Tongue (tissue), 2 donors: ENCODE measurements around the gene LHX3. TPM values are rescaled to one million over a fixed set of nuclear protein-coding genes. Genes with fewer than 3 reads are reported as not detected.

Experiments used
- DNase-seq: peaks from one replicate; pipeline ENCODE4 v3.0.0-alpha.2; 2015
- total RNA-seq: library from RNA; depleted of rRNA; stranded (reverse); fragments of >200 nt; gene quantifications from one replicate; pipeline ENCODE4 v1.2.3, GENCODE V29; 2014

Gene LHX3
- total RNA-seq, 1 donor from 2014 or later, result not detected

DNA sequence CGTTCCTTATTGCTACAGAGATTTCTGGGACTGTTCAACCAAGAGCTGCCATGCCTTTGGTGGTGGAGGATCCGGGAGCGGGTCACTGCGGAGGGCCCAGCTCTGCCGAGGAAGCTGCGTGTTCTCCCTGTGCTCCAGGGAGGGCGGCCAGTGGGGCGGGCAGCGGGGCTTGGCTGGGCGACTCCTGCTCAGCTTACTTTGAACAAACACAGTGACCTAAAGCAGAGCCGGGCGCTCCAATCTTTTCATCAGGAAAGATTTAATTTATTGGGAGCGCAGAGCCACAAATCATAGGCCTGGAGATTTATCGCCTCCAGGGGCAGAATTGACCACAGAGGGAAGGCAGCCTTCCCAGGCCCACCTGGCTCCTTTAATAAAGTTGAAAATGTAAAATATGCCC, 27.7 kb downstream of the LHX3 start:
- DNase-seq, result no peak

DNA sequence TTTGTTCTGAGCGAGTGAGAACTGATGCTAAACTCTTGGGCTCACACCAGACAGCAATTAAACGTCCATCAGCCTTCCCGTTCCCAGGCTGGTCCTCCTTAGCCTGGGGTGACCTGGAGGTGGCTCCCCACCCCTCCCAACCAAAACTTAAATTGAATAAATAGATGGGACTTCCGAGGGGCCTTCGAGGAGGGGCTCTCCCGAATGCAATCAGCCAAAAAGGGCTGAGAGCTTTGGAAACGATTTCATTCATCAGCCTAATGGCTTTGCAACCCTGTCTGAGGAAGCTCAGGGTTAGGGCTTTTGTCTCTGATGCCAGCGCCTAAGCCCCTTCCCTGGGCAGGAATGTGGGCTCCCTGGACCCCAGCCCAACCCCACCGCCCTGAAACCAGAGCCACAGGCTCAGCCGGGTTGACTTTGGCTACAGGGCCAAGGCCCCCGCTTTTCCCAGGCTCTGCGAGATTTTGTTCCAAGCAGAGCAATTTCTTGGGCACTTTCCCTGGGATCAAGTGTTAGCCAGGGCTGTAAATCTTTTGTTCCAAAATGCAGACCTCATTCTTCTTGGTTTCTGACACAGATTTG, 29.2 kb downstream of the LHX3 start:
- DNase-seq, result peak; percentile 74

DNA sequence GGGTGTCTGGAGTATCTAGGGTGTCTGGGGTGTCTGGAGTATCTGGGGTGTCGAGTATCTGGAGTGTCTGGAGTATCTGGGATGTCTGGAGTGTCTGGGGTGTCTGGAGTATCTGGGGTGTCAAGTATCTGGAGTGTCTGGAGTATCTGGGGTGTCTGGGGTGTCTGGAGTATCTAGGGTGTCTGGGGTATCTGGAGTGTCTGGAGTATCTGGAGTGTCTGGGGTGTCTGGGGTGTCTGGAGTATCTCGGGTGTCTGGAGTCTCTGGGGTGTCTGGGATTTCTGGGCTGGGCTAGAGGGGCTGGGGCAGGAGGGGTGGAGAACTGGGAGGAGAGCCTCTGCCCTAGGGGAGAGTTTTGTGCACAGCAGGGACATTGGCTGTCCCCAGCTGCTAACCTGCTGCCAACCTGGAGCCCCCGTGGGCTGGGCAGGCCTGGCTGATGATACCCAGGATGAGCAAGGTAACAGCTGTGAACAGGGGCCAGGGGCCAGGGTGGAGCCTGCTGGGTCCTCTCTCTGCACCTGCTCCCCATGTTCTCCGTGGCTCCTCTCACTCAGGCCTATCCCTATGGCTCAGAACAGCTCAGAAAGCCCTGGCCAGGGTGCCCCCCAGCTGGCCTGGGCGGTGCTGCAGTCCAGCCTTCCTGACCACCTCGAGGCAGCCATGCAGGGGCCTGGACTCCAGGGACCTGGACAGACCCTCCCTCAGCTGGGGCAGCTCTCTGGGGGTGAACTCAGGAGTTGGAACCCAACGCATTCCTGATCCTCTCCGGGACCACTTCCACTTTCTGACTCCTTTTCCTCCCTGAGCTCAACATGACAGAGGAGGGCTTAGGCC, 29.9 kb downstream of the LHX3 start:
- DNase-seq, result no peak

DNA sequence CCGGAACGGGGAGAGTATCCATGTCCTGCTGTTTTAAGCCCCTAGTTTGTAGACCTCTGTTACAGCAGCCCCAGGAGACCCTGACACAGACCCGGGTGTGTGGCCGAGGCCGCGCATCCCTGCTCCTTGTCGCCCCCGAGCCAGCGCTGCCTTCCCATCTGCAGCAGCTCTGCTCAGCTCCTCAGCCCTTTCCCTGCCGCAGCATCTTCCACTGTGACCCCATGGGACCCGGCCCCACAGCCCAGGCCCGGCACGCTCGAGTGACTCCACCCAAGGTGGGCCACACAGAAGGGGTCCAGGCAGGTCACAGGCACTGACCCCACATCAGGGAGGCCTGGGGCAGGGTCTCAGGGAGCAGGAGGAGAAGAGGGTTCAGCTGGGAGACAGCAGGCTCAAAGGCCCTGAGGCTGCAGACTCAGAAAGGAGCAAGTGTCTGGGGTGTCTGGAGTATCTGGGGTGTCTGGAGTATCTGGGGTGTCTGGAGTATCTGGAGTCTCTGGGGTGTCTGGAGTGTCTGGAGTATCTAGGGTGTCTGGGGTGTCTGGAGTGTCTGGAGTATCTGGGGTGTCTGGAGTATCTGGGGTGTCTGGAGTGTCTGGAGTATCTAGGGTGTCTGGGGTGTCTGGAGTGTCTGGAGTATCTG, 31.2 kb downstream of the LHX3 start:
- no peak for DNase-seq

DNA sequence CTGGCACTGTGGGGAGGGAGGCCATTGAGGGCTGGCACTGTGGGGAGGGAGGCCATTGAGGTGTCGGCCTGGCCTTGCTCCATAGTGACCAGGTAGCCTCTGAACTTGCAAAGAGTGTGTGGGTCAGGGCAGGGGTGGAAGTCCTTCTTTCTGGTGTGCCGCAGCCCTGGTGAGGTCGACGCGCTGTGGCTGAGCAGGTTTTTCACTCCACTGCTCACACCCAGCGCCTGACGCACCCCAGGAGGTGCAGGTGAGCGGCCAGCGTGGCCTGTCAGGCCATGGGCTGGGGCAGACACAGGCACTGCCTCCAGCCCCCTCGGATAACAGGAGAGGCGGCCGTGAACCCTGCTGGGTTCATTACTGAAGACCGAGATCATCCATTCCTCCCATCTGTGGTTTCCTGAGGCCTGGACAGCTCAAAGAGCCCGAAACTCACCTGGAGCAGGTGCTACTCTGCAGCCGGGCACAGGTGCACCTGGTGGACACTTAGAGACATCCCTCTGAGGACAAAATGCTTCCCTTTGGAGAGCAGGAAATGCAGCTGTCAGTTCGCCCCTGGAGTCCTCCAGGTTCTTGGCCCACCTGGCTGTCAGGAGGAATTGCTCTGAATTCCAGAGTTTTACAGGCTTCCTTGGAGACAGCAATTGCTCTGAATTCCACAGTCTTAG, 32.4 kb downstream of the LHX3 start:
- DNase-seq, result no peak

DNA sequence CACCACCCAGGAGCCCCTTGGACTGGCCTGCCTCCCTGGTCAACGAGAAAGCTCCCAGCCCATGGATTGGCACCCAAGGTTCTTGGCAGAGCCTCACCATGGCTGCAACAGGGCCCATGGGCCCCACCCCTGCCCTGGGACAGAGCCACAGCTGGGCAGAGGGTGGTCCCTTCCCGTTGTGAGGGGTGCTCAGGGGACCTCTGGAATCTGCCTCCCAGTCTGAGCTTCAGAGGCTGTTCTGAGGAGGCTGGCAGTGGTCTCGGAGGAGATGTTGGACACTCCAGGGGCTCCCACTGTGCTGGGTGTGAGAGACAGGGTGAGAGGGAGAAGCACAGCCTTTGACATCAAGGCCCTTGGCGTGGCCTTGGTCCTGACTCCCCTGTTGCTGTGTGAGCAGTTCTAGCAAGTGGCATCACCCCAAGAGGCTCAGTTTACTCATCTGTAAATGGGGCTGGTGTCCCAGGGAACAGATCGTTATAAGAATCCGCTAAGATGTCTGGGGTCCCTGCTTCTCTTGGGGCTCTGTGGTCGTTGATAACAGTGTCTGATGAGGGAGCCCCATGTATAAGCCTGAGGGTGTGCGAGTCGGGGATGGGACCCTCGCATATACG, 33.0 kb downstream of the LHX3 start:
- no peak for DNase-seq

DNA sequence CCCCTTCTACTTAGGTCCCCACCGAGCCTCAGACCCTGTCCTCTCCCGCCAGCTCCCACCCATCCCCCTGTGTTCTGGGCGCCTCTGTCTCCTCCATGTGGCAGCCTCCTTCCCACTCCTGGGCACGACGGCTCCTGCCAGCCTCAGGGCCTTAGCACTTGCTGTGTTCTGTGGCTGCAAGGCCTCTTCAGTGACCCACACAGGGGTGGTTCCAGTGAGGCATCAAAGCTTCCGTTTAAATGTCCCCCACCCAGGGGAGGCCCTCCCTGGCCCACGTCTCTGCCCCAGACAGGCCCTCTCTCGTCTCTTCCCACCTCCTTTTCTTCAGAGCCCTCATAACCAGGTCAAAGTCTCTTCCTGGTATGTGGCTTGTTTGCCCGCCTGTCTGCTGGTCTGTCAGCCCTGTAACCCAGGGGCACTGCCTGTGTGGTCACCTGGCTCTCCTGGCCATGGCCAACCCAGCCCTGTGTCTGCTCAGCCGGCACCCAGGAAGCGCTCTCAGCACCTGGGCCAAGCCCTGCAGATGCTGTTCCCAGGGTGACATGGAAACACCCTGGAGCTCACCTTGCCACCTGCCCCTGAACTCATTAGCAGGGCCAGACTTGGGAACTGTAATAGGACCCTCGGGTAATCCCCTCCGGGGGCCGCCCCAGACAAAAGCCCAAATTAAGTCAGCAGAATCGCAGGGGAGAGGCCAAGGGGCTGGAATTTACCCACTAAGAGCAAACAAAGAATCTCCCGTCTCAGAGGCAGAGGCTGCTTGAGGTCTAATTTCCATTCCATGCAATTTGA, 33.7 kb downstream of the LHX3 start:
- peak; percentile 60 for DNase-seq

DNA sequence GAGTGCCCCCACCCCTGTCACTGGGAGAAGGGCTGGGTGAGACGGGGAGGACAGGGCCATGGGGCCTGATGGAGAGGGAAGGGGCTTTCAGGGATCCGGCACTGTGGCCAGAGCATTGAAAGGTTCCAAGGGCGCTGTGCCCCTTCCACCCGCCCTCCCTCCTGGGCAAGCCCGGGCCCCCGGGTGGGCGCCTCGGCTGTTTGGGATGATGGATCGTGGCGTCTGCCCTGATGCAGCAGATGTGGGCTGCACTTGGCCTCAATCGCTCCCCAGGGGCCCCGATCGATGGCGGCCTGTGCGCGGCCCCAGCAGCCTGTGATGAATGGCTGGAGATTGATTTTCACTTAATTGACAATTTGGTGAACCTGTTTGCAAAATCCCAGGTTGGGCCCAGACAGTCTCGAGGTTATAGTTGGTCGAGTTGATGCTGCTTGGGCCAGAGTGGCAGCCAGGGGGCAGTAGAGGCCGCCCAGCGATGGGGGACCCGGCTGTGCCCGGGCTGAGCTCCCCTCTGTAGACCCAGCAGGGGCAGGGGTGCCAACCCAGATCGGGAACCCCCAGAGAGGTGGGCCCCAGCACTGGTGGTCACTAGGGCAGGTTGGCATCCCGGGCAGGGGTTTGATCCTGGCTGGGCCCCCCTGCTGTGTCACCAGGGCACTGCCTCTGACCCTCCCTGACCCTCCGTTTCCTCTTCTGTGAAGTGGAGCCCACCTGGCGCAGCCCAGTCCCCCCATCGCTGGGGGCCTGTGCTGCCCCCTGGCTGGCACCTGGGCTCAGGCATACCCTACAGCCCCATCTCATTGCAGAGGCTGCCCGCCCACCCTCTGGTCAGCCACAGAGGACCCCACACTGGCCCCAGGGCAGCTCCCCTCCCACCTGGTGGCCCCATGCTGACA, 34.7 kb downstream of the LHX3 start:
- DNase-seq, result peak; percentile 55

DNA sequence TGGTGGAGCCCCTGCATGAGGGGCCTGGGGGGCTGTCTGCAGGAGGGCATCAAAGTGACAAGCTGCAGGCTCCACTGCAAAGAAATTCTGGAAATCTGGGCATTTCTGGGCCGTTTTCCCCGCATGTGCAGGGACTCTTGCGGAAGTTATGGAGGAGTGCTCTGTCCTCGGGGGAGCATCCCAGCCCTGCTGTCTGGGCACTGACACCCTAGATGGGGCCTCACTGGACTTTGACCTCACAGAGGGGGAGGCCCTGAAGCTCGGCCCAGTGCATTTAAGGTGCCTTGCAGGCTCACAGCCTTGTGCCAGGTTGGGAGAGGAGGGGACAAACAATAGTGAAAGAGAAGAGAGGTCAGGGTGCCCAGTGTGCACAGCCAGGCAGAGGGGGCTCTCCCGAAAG, 35.4 kb downstream of the LHX3 start:
- DNase-seq, result no peak

DNA sequence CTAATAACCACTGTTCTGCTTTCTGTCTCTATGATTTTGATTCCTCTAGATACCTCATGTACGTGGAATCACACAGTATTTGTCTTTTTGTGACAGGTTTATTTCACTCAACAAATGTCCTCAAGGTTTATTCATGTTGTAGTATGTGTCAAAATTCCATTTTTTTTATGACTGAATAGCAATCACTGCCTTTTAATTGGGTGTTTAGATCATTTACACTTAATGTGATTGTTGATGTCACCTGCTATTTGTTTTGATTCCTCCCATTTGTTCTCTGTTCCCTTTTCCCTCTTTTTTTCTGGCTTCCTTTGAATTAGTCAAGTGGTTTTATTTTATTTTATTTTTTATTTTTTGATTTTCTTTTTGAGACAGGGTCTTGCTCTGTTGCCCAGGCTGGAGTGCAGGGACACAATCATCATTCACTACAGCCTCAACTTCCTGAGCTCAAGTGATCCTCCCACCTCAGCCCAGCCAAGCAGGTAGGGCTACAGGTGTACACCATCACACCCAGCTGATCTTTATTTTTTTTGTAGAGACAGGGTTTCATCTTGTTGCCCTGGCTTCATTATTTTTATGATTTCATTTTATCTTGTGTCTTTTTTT, 41.6 kb downstream of the LHX3 start:
- DNase-seq, result no peak

DNA sequence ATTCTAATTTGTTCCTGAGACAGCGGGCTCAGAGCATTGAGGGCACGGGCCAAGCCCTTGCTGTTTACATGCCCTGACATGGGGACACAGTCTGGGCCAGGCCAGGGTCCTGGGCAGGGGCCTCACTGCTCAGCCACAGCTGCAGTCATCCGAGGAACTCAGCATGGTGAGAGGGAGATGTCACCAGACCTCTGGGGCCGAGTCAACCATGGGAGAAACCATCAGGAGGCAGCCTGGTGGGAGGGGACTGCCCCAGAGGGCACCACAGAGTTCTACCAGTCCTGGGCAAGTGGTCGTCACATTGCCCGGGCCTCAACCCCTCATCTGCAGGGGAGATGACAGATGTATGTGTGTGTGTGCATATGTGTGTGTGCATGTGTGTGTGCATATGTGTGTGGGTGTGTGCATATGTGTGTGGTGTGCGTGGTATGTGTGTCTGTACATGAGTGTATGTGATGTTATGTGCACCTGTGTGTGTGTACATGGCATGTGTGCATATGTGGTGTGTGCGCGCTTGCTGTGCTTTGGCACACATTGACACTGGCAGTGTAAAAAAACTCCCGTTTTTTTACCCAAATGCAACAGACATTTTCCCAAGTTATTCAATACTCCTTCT, 43.8 kb downstream of the LHX3 start:
- DNase-seq, result no peak

DNA sequence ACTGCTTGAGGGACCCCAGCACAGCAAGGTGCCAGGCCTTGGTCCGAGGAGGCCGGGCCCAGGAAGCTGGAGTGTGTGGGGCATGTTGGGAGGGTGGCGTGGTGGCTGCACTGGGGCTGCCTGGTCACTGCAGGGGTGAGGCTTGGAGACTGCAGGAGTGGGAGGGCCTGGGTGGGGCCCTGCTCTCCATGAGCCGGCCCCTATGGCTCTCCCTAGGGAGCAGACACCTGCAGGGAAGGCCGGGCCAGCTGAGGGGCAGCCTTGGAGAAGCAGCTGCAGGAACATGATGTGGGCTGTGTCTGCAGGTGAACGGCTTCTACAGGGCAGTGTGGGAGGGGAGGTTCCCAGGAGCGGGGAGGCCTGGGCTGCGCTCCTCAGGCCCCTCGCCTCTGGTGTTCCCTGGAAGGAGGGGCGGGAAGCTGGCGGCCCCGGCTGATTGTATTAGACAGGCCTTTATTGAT, 44.5 kb downstream of the LHX3 start:
- DNase-seq, result no peak

DNA sequence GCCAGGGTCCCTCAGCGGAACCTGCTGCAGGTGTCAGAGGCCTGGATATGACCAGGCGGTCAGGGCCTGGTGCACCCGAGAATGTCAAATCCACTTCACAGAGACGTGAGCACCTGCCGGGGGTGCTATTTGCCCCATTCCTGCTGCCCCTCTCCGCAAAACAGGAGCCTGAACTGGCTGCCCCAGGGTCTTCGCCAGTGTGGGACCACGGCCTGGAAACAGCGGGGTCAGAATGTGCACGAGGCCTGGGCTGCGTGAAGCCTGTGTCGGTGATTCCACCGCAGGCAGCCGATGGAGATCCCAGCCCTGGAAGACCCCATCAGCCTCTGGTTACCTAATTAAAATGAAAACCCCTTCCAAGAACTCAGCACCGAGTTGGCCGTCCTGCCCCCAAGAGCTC, 45.1 kb downstream of the LHX3 start:
- DNase-seq, result no peak

DNA sequence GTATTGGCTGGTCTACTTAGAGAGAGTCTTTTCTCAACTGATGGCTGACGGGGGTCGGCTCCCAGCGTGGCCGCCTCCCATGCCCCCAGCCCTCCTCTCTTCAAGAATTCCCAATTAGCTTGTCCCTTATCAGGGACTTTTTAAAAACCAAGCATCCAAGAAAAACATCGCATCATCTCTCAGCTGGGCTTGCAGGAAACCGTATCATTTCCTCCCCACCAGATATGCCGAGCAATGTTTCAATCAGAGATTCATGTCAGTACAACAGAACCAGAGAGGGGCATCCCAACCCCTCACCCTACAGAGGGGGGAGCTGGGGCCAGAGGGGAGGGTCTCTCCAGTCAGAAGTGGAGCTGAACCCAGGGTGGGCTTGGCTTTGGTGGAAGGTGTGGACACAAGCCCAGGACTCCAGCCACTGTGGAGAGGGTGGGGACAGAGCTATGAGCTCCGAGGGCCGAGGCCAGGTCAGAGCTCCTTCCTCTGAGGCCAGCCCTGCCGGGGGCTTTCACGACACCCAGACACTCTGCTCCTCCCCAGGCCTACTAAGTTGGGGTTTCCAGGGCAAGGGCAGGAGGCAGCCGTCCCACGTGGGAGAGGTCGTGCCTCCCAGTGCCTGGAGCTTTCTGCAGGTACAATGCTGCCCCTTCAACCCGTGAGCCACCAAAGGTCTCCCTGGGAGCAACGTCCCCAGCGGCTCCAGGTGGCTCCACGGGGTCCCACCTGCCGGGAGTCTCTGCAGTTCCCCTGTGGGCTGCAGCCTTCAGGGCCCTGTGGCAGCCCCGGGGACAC, 47.3 kb downstream of the LHX3 start:
- no peak for DNase-seq

DNA sequence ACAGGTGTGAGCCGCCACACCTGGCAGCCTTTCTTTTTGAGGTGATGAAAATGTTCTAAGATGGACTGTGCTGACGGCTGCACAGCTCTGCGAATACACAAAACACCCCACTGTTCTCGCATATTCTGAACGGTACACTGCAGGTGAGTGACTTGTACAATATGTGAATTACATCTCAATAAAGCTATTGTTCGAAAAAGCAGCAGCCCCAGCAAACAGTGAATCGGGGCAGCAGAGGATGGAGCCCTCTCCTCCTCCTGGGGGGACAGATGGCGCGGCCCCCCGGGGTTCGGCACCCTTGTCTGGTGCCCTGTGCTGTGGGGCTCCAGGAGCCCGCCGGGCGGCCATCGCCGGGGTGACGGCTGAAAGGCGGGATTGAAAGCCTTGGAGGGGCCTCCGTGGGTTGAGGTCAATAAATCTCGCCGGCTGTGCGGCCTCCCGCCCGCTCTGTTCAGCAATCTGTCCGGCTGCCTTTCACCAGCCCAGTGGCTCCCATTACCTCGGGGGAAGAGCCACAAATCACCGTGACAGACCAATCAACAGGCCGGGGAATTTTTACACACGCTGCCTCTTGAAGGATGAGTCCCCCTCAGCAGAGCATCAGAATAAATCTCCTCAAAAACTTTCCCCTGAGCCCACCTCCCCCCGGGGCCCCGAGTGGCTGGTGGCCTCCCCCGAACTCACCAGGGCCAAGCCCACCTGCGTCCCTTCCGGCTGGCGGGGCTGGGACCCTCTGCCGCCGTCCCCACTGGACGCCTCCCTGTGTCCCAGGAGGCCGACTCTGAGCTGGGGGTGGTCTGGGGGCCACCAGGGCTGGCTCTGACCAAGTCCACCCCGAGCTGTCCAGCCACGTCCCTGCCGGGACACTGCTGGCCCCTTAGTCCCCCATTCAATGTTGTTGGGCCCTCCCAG, 48.5 kb downstream of the LHX3 start:
- DNase-seq, result no peak

DNA sequence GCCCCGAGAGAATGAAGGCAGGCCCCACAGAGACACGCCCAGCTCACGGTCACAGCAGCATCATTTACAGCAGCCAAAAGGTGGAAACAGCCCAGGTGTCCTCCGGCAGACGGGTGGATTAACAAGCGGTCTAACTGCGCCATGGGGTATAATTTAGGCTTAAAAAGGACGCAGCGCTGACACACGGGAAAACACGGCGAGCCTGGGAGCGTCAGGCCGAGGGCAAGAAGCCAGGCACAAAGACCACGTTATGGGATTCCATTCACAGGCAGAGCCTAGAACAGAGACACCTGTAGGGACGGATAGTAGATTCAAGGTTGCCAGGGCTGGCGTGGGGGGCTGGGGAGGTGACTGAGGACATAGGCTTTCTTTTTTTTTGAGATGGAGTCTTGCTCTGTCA, 49.4 kb downstream of the LHX3 start:
- no peak for DNase-seq

DNA sequence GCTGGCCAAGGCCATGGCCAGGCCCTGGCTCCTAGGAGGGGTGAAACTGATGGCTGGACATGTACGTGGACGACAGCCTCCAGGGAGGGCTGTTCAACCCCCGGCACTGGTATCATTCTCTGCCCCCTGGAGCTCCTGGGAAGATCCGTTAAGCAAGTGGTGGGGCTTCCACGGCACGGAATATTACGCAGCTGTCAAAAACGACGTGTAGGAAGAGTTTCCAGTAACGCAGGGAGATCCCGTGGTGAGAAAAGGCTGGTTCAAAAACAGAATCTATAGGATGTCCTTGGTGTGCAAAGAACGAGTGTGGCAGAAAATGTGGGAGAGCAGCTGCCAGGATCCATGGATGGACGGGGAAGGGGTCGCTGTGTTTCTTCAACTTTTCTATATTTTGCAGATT, 50.0 kb downstream of the LHX3 start:
- no peak for DNase-seq
